ENCODE results near the gene SLC5A12. TPM values are rescaled to one million over a fixed set of nuclear protein-coding genes. Genes with fewer than 3 reads are reported as not detected.

The SLC5A12 gene
- total and polyA plus RNA-seq, 2 donors from 2014 or later: 0.94 to 227 TPM

GRCh38 chr11:26742966-26743365 is 21.1 kb upstream of the SLC5A12 start:
- H3K9me3 ChIP-seq (ENCODE audit: control insufficient read depth in 2 of 3, insufficient read depth in 1 of 3, low read length in 3 of 3): no peaks in the 10 kb centered on the region
- no peak for DNase-seq
- no peak for TF ChIP-seq CTCF (IDR thresholded peaks at IDR 0.05; ENCODE audit: borderline replicate concordance, extremely low read depth, insufficient read depth)
- intact Hi-C loops (cut with DNase I): no loop called here
- H3K36me3 ChIP-seq (ENCODE audit: control insufficient read depth in 2 of 3, insufficient read depth in 3 of 3, low read length in 3 of 3): no peaks in the 10 kb centered on the region
- H3K27me3 ChIP-seq (ENCODE audit: control insufficient read depth, insufficient read depth, low read length): no peaks in the 10 kb centered on the region
- H3K27ac ChIP-seq (ENCODE audit: low read depth in 2 of 2, low read length in 2 of 2): no peak overlapping the region
- no peak overlapping the region for H3K9ac ChIP-seq (ENCODE audit: low read length in 3 of 3)
- no peaks in the 10 kb centered on the region for H3K4me1 ChIP-seq (ENCODE audit: control insufficient read depth in 2 of 3, insufficient read depth in 2 of 3, low read depth in 1 of 3, low read length in 3 of 3)
- no peak for FAIRE-seq
- H3K4me3 ChIP-seq (ENCODE audit: low read length in 3 of 3): no peak overlapping the region

- no peak overlapping the region for H3K27ac ChIP-seq (ENCODE audit: low read depth in 2 of 2, low read length in 2 of 2)
- H3K9me3 ChIP-seq (ENCODE audit: control insufficient read depth in 2 of 3, insufficient read depth in 1 of 3, low read length in 3 of 3): no peaks in the 10 kb centered on the region
- H3K36me3 ChIP-seq (ENCODE audit: control insufficient read depth in 2 of 3, insufficient read depth in 3 of 3, low read length in 3 of 3): no peaks in the 10 kb centered on the region
- intact Hi-C loops (cut with DNase I): no loop called here
- H3K9ac ChIP-seq (ENCODE audit: low read length in 3 of 3): no peak overlapping the region
- FAIRE-seq (no peak), DNase-seq (peak in 1 of 5 donors; percentile 14)
- no peak overlapping the region for H3K4me3 ChIP-seq (ENCODE audit: low read length in 3 of 3)
- no peaks in the 10 kb centered on the region for H3K4me1 ChIP-seq (ENCODE audit: control insufficient read depth in 2 of 3, insufficient read depth in 2 of 3, low read depth in 1 of 3, low read length in 3 of 3)
- H3K27me3 ChIP-seq (ENCODE audit: control insufficient read depth, insufficient read depth, low read length): no peaks in the 10 kb centered on the region
- no peak for TF ChIP-seq CTCF (IDR thresholded peaks at IDR 0.05; ENCODE audit: borderline replicate concordance, extremely low read depth, insufficient read depth)
Measured at GRCh38 chr11:26741036-26741435, 19.2 kb upstream of the SLC5A12 start.

GRCh38 chr11:26739366-26740073 is 17.7 kb upstream of the SLC5A12 start:
- no peak for TF ChIP-seq CTCF (IDR thresholded peaks at IDR 0.05; ENCODE audit: borderline replicate concordance, extremely low read depth, insufficient read depth)
- no peaks in the 10 kb centered on the region for H3K27me3 ChIP-seq (ENCODE audit: control insufficient read depth, insufficient read depth, low read length)
- FAIRE-seq: no peak
- H3K4me1 ChIP-seq (ENCODE audit: control insufficient read depth in 2 of 3, insufficient read depth in 2 of 3, low read depth in 1 of 3, low read length in 3 of 3): peaks cover 0 to 3% (median 0%) of the 10 kb centered on the region in 3 donors
- no peak for DNase-seq
- no peak overlapping the region for H3K27ac ChIP-seq (ENCODE audit: low read depth in 2 of 2, low read length in 2 of 2)
- no peak overlapping the region for H3K9ac ChIP-seq (ENCODE audit: low read length in 3 of 3)
- intact Hi-C loops (cut with DNase I): no loop called here
- no peaks in the 10 kb centered on the region for H3K36me3 ChIP-seq (ENCODE audit: control insufficient read depth in 2 of 3, insufficient read depth in 3 of 3, low read length in 3 of 3)
- H3K9me3 ChIP-seq (ENCODE audit: control insufficient read depth in 2 of 3, insufficient read depth in 1 of 3, low read length in 3 of 3): no peaks in the 10 kb centered on the region
- H3K4me3 ChIP-seq (ENCODE audit: low read length in 3 of 3): no peak overlapping the region
